RWPE1 (cell line): Measurements from ENCODE around the gene PCGF5.

Experiments used
- CTCF ChIA-PET: fragments of 350-600 bp; sonication (Branson Sonifier 250); formaldehyde crosslinking; extraction: SDS; loops from one replicate; lab custom pipeline; 2021; lab: Yijun Ruan, JAX
- POLR2A ChIA-PET: fragments of 400-600 bp; formaldehyde crosslinking; extraction: SDS; loops from one replicate; lab custom pipeline; 2020; ENCODE audit warnings: antibody characterized with exemption; ENCODE audit not compliant: low non-redundant PET; lab: Yijun Ruan, JAX
- DNase-seq: peaks from one replicate; pipeline ENCODE4 v3.0.0; 2012; ENCODE audit warnings: low spot score
- H3K27ac ChIP-seq: fragments of 450-650 bp; 2 replicates; pipeline ENCODE4 v1.5.1; 2017
- CTCF ChIP-seq: fragments of 450-650 bp; conservative IDR thresholded peaks from 2 replicates; pipeline ENCODE4 v1.5.1; 2017; ENCODE audit warnings: low read depth, mild to moderate bottlenecking

Gene PCGF5

DNA sequence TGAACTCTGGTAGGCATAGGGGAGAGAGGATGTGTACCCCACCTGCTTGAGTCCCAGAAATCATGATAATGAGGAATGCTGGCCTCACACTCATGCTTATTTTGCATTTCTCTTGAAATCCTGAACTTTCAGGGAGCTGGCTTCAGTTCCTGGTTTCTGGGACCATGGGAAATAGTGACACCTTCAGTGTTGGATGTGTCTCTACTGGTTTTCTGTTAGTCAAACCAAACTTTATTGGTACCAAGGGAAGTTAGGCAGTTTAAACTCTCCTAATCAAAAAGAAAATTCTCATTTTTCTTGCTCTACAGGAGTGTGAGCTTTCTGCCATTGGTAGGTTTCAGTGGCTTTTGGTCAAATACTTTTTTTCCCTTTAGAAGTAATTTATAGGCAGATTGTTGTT, 11.8 kb upstream of the PCGF5 start:
- ChIA-PET CTCF (interaction anchor here (0.6 kb wide), 1 partner anchor 14 kb away, joined by 3 read pairs; no protein-coding TSS in a partner anchor), POLR2A (interaction anchor here (0.6 kb wide), 1 partner anchor 14 kb away, joined by 5 read pairs; no protein-coding TSS in a partner anchor)
- no peak for TF ChIP-seq CTCF
- no peak for DNase-seq
- H3K27ac ChIP-seq, result no peak overlapping the region

DNA sequence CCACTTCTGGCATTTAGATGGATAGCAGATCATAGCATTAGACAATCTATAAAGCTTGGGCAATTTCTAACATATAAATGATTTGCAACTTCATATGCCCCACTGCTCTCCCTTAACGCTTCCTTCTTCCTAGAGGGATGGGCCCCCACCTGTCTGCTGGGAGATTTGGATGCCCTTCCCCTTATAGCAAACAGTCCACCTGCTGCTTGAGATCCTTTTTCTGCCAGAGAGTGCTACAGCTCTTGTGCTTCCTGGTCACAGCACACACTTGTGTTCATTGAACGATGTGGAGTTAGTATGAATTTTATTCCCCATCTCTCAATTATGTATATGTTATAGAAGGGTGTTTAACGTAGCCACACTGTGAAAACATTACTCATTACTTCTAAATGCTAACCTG, 10.4 kb upstream of the PCGF5 start:
- POLR2A ChIA-PET, result no interaction called here
- CTCF ChIA-PET, result no interaction called here

DNA sequence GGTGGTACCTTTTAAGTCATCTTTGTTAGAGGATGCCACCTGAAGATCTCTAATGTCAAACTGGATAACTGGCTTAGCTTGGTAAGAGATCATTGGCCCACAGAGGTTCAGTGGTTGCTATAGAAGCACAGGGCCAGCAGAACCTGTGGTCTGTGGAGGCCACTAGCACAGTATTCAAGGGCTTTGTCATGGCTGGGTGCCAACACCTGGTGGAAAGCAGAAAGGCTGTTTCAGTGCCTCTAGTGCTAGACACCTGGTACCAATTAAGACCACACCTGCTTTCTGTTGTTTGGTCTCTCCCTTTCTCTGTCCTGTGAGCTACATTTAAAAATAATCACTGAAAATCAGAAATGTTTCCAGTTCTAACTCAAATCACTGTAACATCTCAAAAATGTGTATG, 10.0 kb upstream of the PCGF5 start:
- H3K27ac ChIP-seq, result no peak overlapping the region
- POLR2A ChIA-PET, result no interaction called here
- TF ChIP-seq CTCF, result no peak
- DNase-seq, result no peak
- CTCF ChIA-PET, result no interaction called here

More for the DNA sequence above, 10.4 kb upstream of the PCGF5 start:
- no peak overlapping the region for H3K27ac ChIP-seq
- TF ChIP-seq CTCF, result no peak
- DNase-seq, result no peak

DNA sequence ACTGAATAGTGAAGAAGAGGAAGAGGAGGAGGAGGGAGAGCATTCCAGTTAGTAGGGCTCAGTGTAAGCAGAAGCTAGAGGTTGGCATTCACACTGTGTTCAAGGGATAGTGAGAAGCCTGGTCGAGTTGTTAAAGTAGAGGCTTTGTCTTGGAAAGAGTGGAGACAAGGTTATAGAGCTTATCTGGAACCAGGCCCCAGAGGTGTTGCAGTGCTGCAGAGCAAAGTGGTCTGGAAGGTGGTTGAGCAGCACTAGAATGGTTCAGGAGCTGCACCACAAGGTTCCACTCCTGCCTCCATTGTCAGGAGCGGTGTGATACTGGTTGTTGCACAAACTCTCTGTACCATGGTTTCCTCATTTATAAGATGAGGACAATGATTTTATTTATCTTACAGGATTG, 8.8 kb upstream of the PCGF5 start:
- no peak for TF ChIP-seq CTCF
- ChIA-PET POLR2A (no interaction called here), CTCF (interaction anchor here (0.7 kb wide), 1 partner anchor 136 kb away, joined by 3 read pairs; no protein-coding TSS in a partner anchor)
- DNase-seq, result no peak
- H3K27ac ChIP-seq, result no peak overlapping the region

GRCh38 chr10:91214911-91215310, 5.6 kb upstream of the PCGF5 start:
- no peak for TF ChIP-seq CTCF
- POLR2A ChIA-PET, result no interaction called here
- no peak overlapping the region for H3K27ac ChIP-seq
- no peak for DNase-seq
- CTCF ChIA-PET, result interaction anchor here (0.6 kb wide), 1 partner anchor 145 kb away, joined by 6 read pairs; no protein-coding TSS in a partner anchor

GRCh38 chr10:91215384-91215783, 5.1 kb upstream of the PCGF5 start:
- no peak for DNase-seq
- no peak overlapping the region for H3K27ac ChIP-seq
- ChIA-PET CTCF (interaction anchor here (0.7 kb wide), 1 partner anchor 12 kb away, joined by 3 read pairs; no protein-coding TSS in a partner anchor), POLR2A (no interaction called here)
- no peak for TF ChIP-seq CTCF
